K562 (cell line): Measurements from ENCODE around the gene YTHDC1. TPM values are rescaled to one million over a fixed set of nuclear protein-coding genes. Genes with fewer than 3 reads are reported as not detected.

Experiments used
- ATAC-seq: fragments of 200-7000 bp; cut with Tn5 transposase; 3 replicates; pipeline ENCODE4 v1.9.1; 2020; ENCODE audit warnings: moderate library complexity
- BruUV-seq: library from RNA; stranded (reverse); fragments of 400-500 nt; replicated peaks from 2 replicates; lab custom pipeline; 2021; lab: Mats Ljungman, UMichigan
- CTCF ChIA-PET: fragments of 300-600 bp; formaldehyde crosslinking; extraction: SDS; loops from one replicate; lab custom pipeline; 2021; ENCODE audit warnings: low intra/inter-chr PET ratio; lab: Yijun Ruan, JAX
- POLR2A ChIA-PET: fragments of 300-600, 350-650 bp; sonication (Branson Sonifier 250); formaldehyde crosslinking; extraction: SDS; loops from one replicate; lab custom pipeline; 2021; ENCODE audit warnings: antibody characterized with exemption, inconsistent platforms; lab: Yijun Ruan, JAX
- DNase-seq, 4 experiments: peaks; one replicate each; pipeline versions ENCODE4 v3.0.0 to v3.0.0-alpha.2; 2011 to 2018; ENCODE audit warnings: low spot score in 3 of 4, mixed read lengths in 3 of 4; ENCODE audit errors: extremely low read depth in 1 of 4
- FAIRE-seq: peaks from 2 replicates; lab custom pipeline; 2011; peaks lifted over from hg19 to GRCh38; lab: Jason Lieb, UNC
- H2AFZ ChIP-seq: 2 replicates; pipeline ENCODE4 v1.6.0; 2011; ENCODE audit warnings: low read depth, low read length, control low read depth, inconsistent platforms
- H3K27ac ChIP-seq: fragments of 200-600 bp; 3 replicates; pipeline ENCODE4 v1.8.0; 2011; ENCODE audit warnings: low read depth, mild to moderate bottlenecking, control low read depth, inconsistent platforms, low read length, moderate library complexity, mixed read lengths; ENCODE audit errors: extremely low read depth
- H3K27me3 ChIP-seq, 2 experiments: fragments of 300-600 bp in 1 of 2; 2 replicates in 1 of 2; 3 replicates in 1 of 2; pipeline versions ENCODE4 v1.6.0 to v1.8.0; 2011; ENCODE audit warnings: inconsistent platforms in 2 of 2, low read length in 2 of 2, mild to moderate bottlenecking in 1 of 2, mixed read lengths in 1 of 2, moderate library complexity in 1 of 2; ENCODE audit not compliant: control insufficient read depth in 2 of 2, insufficient read depth in 2 of 2
- H3K36me3 ChIP-seq: fragments of 300-600 bp; 3 replicates; pipeline ENCODE4 v1.8.0; 2011; ENCODE audit warnings: mild to moderate bottlenecking, low read length, inconsistent platforms; ENCODE audit not compliant: control insufficient read depth, insufficient read depth
- H3K4me1 ChIP-seq, 2 experiments: fragments of 200-600 bp in 1 of 2; replicated peaks in 1 of 2; 2 replicates in 1 of 2; 3 replicates in 1 of 2; pipeline versions ENCODE4 v1.5.1 to v1.8.0; 2011; ENCODE audit warnings: inconsistent platforms in 2 of 2, low read length in 2 of 2, mild to moderate bottlenecking in 1 of 2, mixed read lengths in 1 of 2, moderate library complexity in 1 of 2; ENCODE audit not compliant: control insufficient read depth in 2 of 2, insufficient read depth in 2 of 2
- H3K4me2 ChIP-seq: 2 replicates; pipeline ENCODE4 v1.6.1; 2011; ENCODE audit warnings: low read length, control low read depth, inconsistent platforms, mixed read lengths; ENCODE audit not compliant: insufficient read depth
- H3K4me3 ChIP-seq: fragments of 200-600 bp; sonication (generic), shearing (Covaris generic); 2 replicates; pipeline ENCODE4 v1.5.1; 2016; ENCODE audit warnings: control low read depth, inconsistent platforms
- H3K79me2 ChIP-seq: fragments of 200-600 bp; 3 replicates; pipeline ENCODE4 v1.8.0; 2011; ENCODE audit warnings: low read length, inconsistent platforms; ENCODE audit not compliant: control insufficient read depth, insufficient read depth
- H3K9ac ChIP-seq, 2 experiments: 2 replicates each; pipeline versions ENCODE4 v1.6.0 to v1.6.1; 2011; ENCODE audit warnings: low read depth in 2 of 2, low read length in 2 of 2, control low read depth in 1 of 2, inconsistent platforms in 1 of 2, mild to moderate bottlenecking in 1 of 2, mixed read lengths in 1 of 2; ENCODE audit not compliant: insufficient read depth in 1 of 2
- H3K9me1 ChIP-seq: one replicate; pipeline ENCODE4 v1.6.0; 2011; ENCODE audit warnings: inconsistent platforms, mild to moderate bottlenecking, low read length, moderate library complexity; ENCODE audit not compliant: control insufficient read depth, insufficient read depth
- H3K9me3 ChIP-seq: replicated peaks from 2 replicates; pipeline ENCODE4 v1.5.1; 2011; ENCODE audit warnings: low read depth, low read length, inconsistent platforms; ENCODE audit not compliant: control insufficient read depth, insufficient read depth
- H4K20me1 ChIP-seq: replicated peaks from 2 replicates; pipeline ENCODE4 v1.6.1; 2011; ENCODE audit warnings: low read length, inconsistent platforms, mixed read lengths; ENCODE audit not compliant: control insufficient read depth, insufficient read depth
- ARID4B ChIP-seq: sonication (generic); formaldehyde crosslinking; IDR thresholded peaks from 2 replicates; pipeline ENCODE4 v1.8.0; 2022; ENCODE audit warnings: mild to moderate bottlenecking, missing genetic modification reagents
- ELK1 ChIP-seq: sonication (generic); formaldehyde crosslinking; IDR thresholded peaks from 2 replicates; pipeline ENCODE4 v1.8.1; 2022; ENCODE audit warnings: missing genetic modification reagents
- FOXP1 ChIP-seq: sonication (generic); formaldehyde crosslinking; IDR thresholded peaks from 2 replicates; pipeline ENCODE4 v1.8.0; 2022; ENCODE audit warnings: mild to moderate bottlenecking, missing genetic modification reagents
- HNRNPUL1 ChIP-seq: fragments of 200-400 bp; formaldehyde crosslinking; IDR thresholded peaks from 2 replicates; pipeline ENCODE4 v1.6.1; 2017; ENCODE audit warnings: low read length
- KLF13 ChIP-seq: fragments of 450-650 bp; IDR thresholded peaks from 2 replicates; pipeline ENCODE4 v1.6.1; 2016; ENCODE audit warnings: missing genetic modification characterization, low read depth, mild to moderate bottlenecking, missing compliant biosample characterization, moderate library complexity, borderline replicate concordance
- LCOR ChIP-seq: sonication (generic); formaldehyde crosslinking; IDR thresholded peaks from 2 replicates; pipeline ENCODE4 v1.8.0; 2022; ENCODE audit warnings: mild to moderate bottlenecking, missing genetic modification reagents
- MTF1 ChIP-seq: fragments of 250-450 bp; sonication (Bioruptor Pico); IDR thresholded peaks from 2 replicates; pipeline ENCODE4 v1.9.0; 2021; ENCODE audit warnings: moderate library complexity, mild to moderate bottlenecking, inconsistent platforms, borderline replicate concordance
- POLR3A ChIP-seq: IDR thresholded peaks from 2 replicates; pipeline ENCODE4 v1.6.1; 2011; ENCODE audit warnings: borderline replicate concordance, mild to moderate bottlenecking, moderate library complexity; ENCODE audit not compliant: insufficient read length, insufficient read depth; ENCODE audit errors: extremely low read depth
- STAT6 ChIP-seq: sonication (generic); formaldehyde crosslinking; IDR thresholded peaks from 2 replicates; pipeline ENCODE4 v1.8.1; 2023; ENCODE audit warnings: mild to moderate bottlenecking, missing genetic modification reagents
- TFAM ChIP-seq: fragments of 250-450 bp; sonication (Bioruptor Pico); conservative IDR thresholded peaks from 2 replicates; pipeline ENCODE4 v1.5.0; 2021; ENCODE audit warnings: mild to moderate bottlenecking, moderate library complexity
- ZNF449 ChIP-seq: fragments of 250-450 bp; sonication (Bioruptor Pico); IDR thresholded peaks from 2 replicates; pipeline ENCODE4 v1.8.0; 2022; ENCODE audit warnings: moderate library complexity, mild to moderate bottlenecking, inconsistent platforms
- WGBS: fragments of 100-300 bp; shearing (Covaris generic); methylation state at CpG from one replicate; pipeline ENCODE4 v1.1.6; 2016; ENCODE audit warnings: low coverage, mixed read lengths; ENCODE audit not compliant: insufficient coverage; ENCODE audit errors: missing lambda C conversion rate; 5-methylcytosine and 5-hydroxymethylcytosine counted together
- in situ Hi-C: fragments of 300-500 bp; cut with MboI; formaldehyde crosslinking; loops from 4 replicates; pipeline ENCODE4 v1.15.0; 2018; ENCODE audit warnings: inconsistent platforms, mixed read lengths
- intact Hi-C: fragments of 100-400 bp; cut with micrococcal nuclease; formaldehyde crosslinking; loops from 2 replicates; pipeline ENCODE4 v1.14.2; 2022
- polyA plus RNA-seq, 8 experiments: library from polyadenylated mRNA; depleted of rRNA in 4 of 8; stranded (reverse) in 5 of 8; unstranded in 3 of 8; fragments of >200 nt; fragmentation: Nextera tagmentation in 2 of 8; fragmentation: Illumina TruSeq in 1 of 8; extraction: Ambion mirVana in 2 of 8; extraction: Trizol in 1 of 8; gene quantifications; 2 replicates each; pipeline versions ENCODE4 v1.2.1 to v1.2.3, GENCODE V29; 2011 to 2014; ENCODE audit warnings: inconsistent platforms in 1 of 8, missing spikeins in 1 of 8
- total RNA-seq, 7 experiments: library from RNA; depleted of rRNA in 6 of 7; stranded (reverse); fragments of >200 nt in 6 of 7; fragmentation: Illumina TruSeq in 2 of 7; extraction: Trizol in 2 of 7; gene quantifications; 2 replicates each; pipeline versions ENCODE4 v1.2.1 to v1.2.3, GENCODE V29; 2011 to 2021; ENCODE audit warnings: low replicate concordance in 1 of 7

Gene YTHDC1
- total and polyA plus RNA-seq, 9 of the 15 experiments (the other 6 are each of a cell fraction or from before 2014, with no cell fraction given) = 9.8 to 65.4 (median 51.7) TPM

GRCh38 chr4:68366600-68366999 is 16.7 kb upstream of the YTHDC1 start:
- Histone ChIP-seq H3K36me3 (no peaks in the 10 kb centered on the region), H3K27ac (no peak overlapping the region), H2AFZ (no peak overlapping the region), H3K4me3 (no peak overlapping the region), H3K4me2 (no peak overlapping the region), H3K4me1 (no peaks in the 10 kb centered on the region), H4K20me1 (no peaks in the 10 kb centered on the region), H3K9ac (no peak overlapping the region), H3K27me3 (no peaks in the 10 kb centered on the region), H3K9me3 (no peaks in the 10 kb centered on the region), H3K9me1 (no peaks in the 10 kb centered on the region), H3K79me2 (no peaks in the 10 kb centered on the region)
- FAIRE-seq (no peak), ATAC-seq (no peak), DNase-seq (no peak)
- WGBS = 13% methylated on average over 4 of the region's 4 CpGs
- intact Hi-C loops (no loop called here), in situ Hi-C loops (no loop called here)
- POLR2A ChIA-PET = interaction anchor here (1.1 kb wide), 1 partner anchor 13 kb away, joined by 3 read pairs; no protein-coding TSS in a partner anchor
- TF ChIP-seq MTF1 (CRISPR knock-in tag) (no peak), LCOR (no peak), ARID4B (CRISPR knock-in tag) (no peak), HNRNPUL1 (no peak), STAT6 (CRISPR knock-in tag) (no peak), ELK1 (CRISPR knock-in tag) (no peak), KLF13 (tag) (no peak), POLR3A (no peak), FOXP1 (no peak), TFAM (CRISPR knock-in tag) (no peak), ZNF449 (CRISPR knock-in tag) (no peak)
- no TSS peak for BruUV-seq
- CTCF ChIA-PET = no interaction called here
